Panc1 (cell line): ENCODE data around the gene ADGRD1. TPM values are rescaled to one million over a fixed set of nuclear protein-coding genes. Genes with fewer than 3 reads are reported as not detected.
"Not testable (repeated sequence)": the region's sequence is repeated elsewhere in the genome, so short reads cannot be mapped to it uniquely, and the experiment has no call there.

ENCODE experiments used
- ATAC-seq: fragments of 200-7000 bp; cut with Tn5 transposase; 2 replicates; pipeline ENCODE4 v1.9.1; 2020; ENCODE audit warnings: mild to moderate bottlenecking, moderate library complexity
- Bru-seq: library from RNA; stranded (reverse); fragments of 400-500 nt; gene quantifications from one replicate; lab custom pipeline; 2021; lab: Mats Ljungman, UMichigan
- BruChase-seq, 2 experiments: library from RNA; stranded (reverse); fragments of 400-500 nt; gene quantifications; one replicate each; lab custom pipeline; 2021; lab: Mats Ljungman, UMichigan
- BruUV-seq: library from RNA; stranded (reverse); fragments of 400-500 nt; replicated peaks from 2 replicates; lab custom pipeline; 2021; lab: Mats Ljungman, UMichigan
- CTCF ChIA-PET: fragments of 300-600 bp; sonication (Branson Sonifier 250); formaldehyde crosslinking; loops from one replicate; lab custom pipeline; 2022; ENCODE audit warnings: antibody characterized with exemption; lab: Charles Lee
- POLR2A ChIA-PET: fragments of 300-600 bp; sonication (Branson Sonifier 250); formaldehyde crosslinking; loops from one replicate; lab custom pipeline; 2022; ENCODE audit warnings: antibody characterized with exemption; lab: Charles Lee
- DNase-seq: peaks from one replicate; pipeline ENCODE4 v3.0.0-alpha.2; 2010; ENCODE audit warnings: low read depth, low spot score
- H3K27ac ChIP-seq: 2 replicates; pipeline ENCODE4 v1.5.1; 2011; ENCODE audit warnings: mild to moderate bottlenecking, low read length, inconsistent platforms
- H3K27me3 ChIP-seq: fragments of 200-500 bp; sonication (Bioruptor generic); 2 replicates; pipeline ENCODE4 v1.6.0; 2014; ENCODE audit warnings: low read length, inconsistent platforms; ENCODE audit not compliant: control insufficient read depth, insufficient read depth
- H3K36me3 ChIP-seq: fragments of 200-500 bp; sonication (Bioruptor generic); 2 replicates; pipeline ENCODE4 v1.5.1; 2014; ENCODE audit warnings: inconsistent platforms, mild to moderate bottlenecking, low read length, moderate library complexity; ENCODE audit not compliant: control insufficient read depth, insufficient read depth
- H3K4me1 ChIP-seq: 2 replicates; pipeline ENCODE4 v1.5.1; 2011; ENCODE audit warnings: inconsistent platforms, mild to moderate bottlenecking, low read length, moderate library complexity; ENCODE audit not compliant: control insufficient read depth, insufficient read depth
- H3K4me3 ChIP-seq, 2 experiments: 2 replicates each; pipeline ENCODE4 v1.5.1; 2011 to 2012; ENCODE audit warnings: low read depth in 2 of 2, low read length in 2 of 2, mild to moderate bottlenecking in 2 of 2, inconsistent platforms in 1 of 2, moderate library complexity in 1 of 2
- H3K9me3 ChIP-seq: fragments of 200-500 bp; sonication (Bioruptor generic); 2 replicates; pipeline ENCODE4 v1.5.1; 2014; ENCODE audit warnings: low read depth, mild to moderate bottlenecking, inconsistent platforms, low read length, moderate library complexity; ENCODE audit not compliant: control insufficient read depth, insufficient read depth
- CTCF ChIP-seq: fragments of 450-650 bp; IDR thresholded peaks from 2 replicates; pipeline ENCODE4 v1.5.1; 2017; ENCODE audit warnings: mild to moderate bottlenecking
- POLR2AphosphoS5 ChIP-seq: IDR thresholded peaks from 2 replicates; pipeline ENCODE4 v1.6.1; 2012; ENCODE audit warnings: mild to moderate bottlenecking, low read depth, low read length, moderate library complexity
- REST ChIP-seq, 2 experiments: IDR thresholded peaks; 2 replicates each; pipeline ENCODE4 v1.6.1; 2011 to 2012; ENCODE audit warnings: low read depth in 2 of 2, control low read depth in 1 of 2, low read length in 1 of 2, mild to moderate bottlenecking in 1 of 2, moderate library complexity in 1 of 2; ENCODE audit not compliant: insufficient read depth in 1 of 2
- SIN3A ChIP-seq: IDR thresholded peaks from 2 replicates; pipeline ENCODE4 v1.6.1; 2012; ENCODE audit warnings: low read depth, mild to moderate bottlenecking, low read length, moderate library complexity, borderline replicate concordance; ENCODE audit not compliant: insufficient read depth
- TCF7L2 ChIP-seq: IDR thresholded peaks from 2 replicates; pipeline ENCODE4 v1.6.1; 2011; ENCODE audit warnings: mild to moderate bottlenecking, low read depth, low read length, inconsistent platforms
- in situ Hi-C: cut with HindIII; loops from 2 replicates; pipeline ENCODE4 v1.10.0; 2016; ENCODE audit warnings: low sequenced_read_pairs, low pct_unique_long_range_greater_than_20kb
- intact Hi-C: fragments of 100-400 bp; cut with micrococcal nuclease; formaldehyde crosslinking; loops from one replicate; pipeline ENCODE4 v1.10.0; 2022; ENCODE audit not compliant: unreplicated experiment
- long read RNA-seq: library from polyadenylated mRNA; unstranded; transcript quantifications from one replicate; pipeline ENCODE4 v2.0.0, GENCODE V29; 2021; ENCODE audit not compliant: unreplicated experiment
- polyA plus RNA-seq: library from polyadenylated mRNA; unstranded; fragments of >200 nt; gene quantifications from one replicate; pipeline ENCODE4 v1.2.1, GENCODE V29; 2012; ENCODE audit warnings: missing spikeins; ENCODE audit not compliant: insufficient read length
- total RNA-seq: library from RNA; stranded (reverse); gene quantifications from one replicate; pipeline ENCODE4 v1.2.1, GENCODE V29; 2021; ENCODE audit not compliant: unreplicated experiment

The ADGRD1 gene
- total RNA-seq (0.21 TPM), Bru-seq, nascent RNA (percentile 5 among the genes with signal in this experiment), BruChase-seq, experiment 1, labeled RNA remaining after a 2-hour chase (percentile 3 among the genes with signal in this experiment), BruChase-seq, experiment 2, labeled RNA remaining after a 6-hour chase (percentile 9 among the genes with signal in this experiment)
- polyA plus RNA-seq, result 0.07 TPM
- long read RNA-seq, result 0 reads

GRCh38 chr12:130953771-130954543 is at the start of gene ADGRD1:
ADGRD1 (plus strand) TSS chr12:130953907; CDS start chr12:130954466, 559 bp downstream.
- in situ Hi-C loops, result no loop called here
- ATAC-seq (peak; percentile 55), DNase-seq (no peak)
- Histone ChIP-seq H3K27me3 (peaks cover 11% of the 10 kb centered on the region), H3K27ac (no peak within 1 kb of the TSS), H3K4me1 (no peaks in the 10 kb centered on the region), H3K36me3 (no peaks in the 10 kb centered on the region), H3K9me3 (no peaks in the 10 kb centered on the region), H3K4me3 (no peak within 1 kb of the TSS)
- TF ChIP-seq TCF7L2, result no peak
- no peak for TF ChIP-seq POLR2AphosphoS5
- no peak for TF ChIP-seq SIN3A
- TF ChIP-seq CTCF, result no peak
- TF ChIP-seq REST (IDR thresholded peaks at IDR 0.05; ENCODE audit: insufficient read depth in 1 of 2, low read depth in 2 of 2, low read length in 1 of 2), result no peak
- BruUV-seq, result no TSS peak
- intact Hi-C loops, result no loop called here
- ChIA-PET POLR2A (no interaction called here), CTCF (no interaction called here)

GRCh38 chr12:130904064-130904463 is 49.6 kb upstream of the ADGRD1 start:
- DNase-seq (no peak), ATAC-seq (no peak)
- TF ChIP-seq POLR2AphosphoS5 (no peak), TCF7L2 (no peak), SIN3A (no peak), REST (IDR thresholded peaks at IDR 0.05; ENCODE audit: insufficient read depth in 1 of 2, low read depth in 2 of 2, low read length in 1 of 2) (no peak), CTCF (no peak)
- in situ Hi-C loops, result no loop called here
- CTCF ChIA-PET, result no interaction called here
- Histone ChIP-seq H3K27me3 (no peaks in the 10 kb centered on the region), H3K4me3 (no peak overlapping the region), H3K27ac (no peak overlapping the region), H3K9me3 (no peaks in the 10 kb centered on the region), H3K4me1 (no peaks in the 10 kb centered on the region), H3K36me3 (no peaks in the 10 kb centered on the region)
- POLR2A ChIA-PET, result no interaction called here
- intact Hi-C loops, result no loop called here
- BruUV-seq, result no TSS peak

GRCh38 chr12:130904936-130905455 is 48.7 kb upstream of the ADGRD1 start:
- H3K27ac ChIP-seq, H3K4me1 ChIP-seq, H3K27me3 ChIP-seq, BruUV-seq, H3K4me3 ChIP-seq, H3K36me3 ChIP-seq, intact Hi-C loops, H3K9me3 ChIP-seq, CTCF ChIA-PET, DNase-seq, POLR2A ChIA-PET, ATAC-seq, in situ Hi-C loops: not testable (repeated sequence)
